K562 (cell line): ENCODE results near the gene CRABP2. TPM values are rescaled to one million over a fixed set of nuclear protein-coding genes. Genes with fewer than 3 reads are reported as not detected.

ENCODE experiments used
- ATAC-seq: fragments of 200-7000 bp; cut with Tn5 transposase; 3 replicates; pipeline ENCODE4 v1.9.1; 2020; ENCODE audit warnings: moderate library complexity
- BruUV-seq: library from RNA; stranded (reverse); fragments of 400-500 nt; replicated peaks from 2 replicates; lab custom pipeline; 2021; lab: Mats Ljungman, UMichigan
- CTCF ChIA-PET: fragments of 300-600 bp; formaldehyde crosslinking; extraction: SDS; loops from one replicate; lab custom pipeline; 2021; ENCODE audit warnings: low intra/inter-chr PET ratio; lab: Yijun Ruan, JAX
- POLR2A ChIA-PET: fragments of 300-600, 350-650 bp; sonication (Branson Sonifier 250); formaldehyde crosslinking; extraction: SDS; loops from one replicate; lab custom pipeline; 2021; ENCODE audit warnings: antibody characterized with exemption, inconsistent platforms; lab: Yijun Ruan, JAX
- DNase-seq, 4 experiments: peaks; one replicate each; pipeline versions ENCODE4 v3.0.0 to v3.0.0-alpha.2; 2011 to 2018; ENCODE audit warnings: low spot score in 3 of 4, mixed read lengths in 3 of 4; ENCODE audit errors: extremely low read depth in 1 of 4
- FAIRE-seq: peaks from 2 replicates; lab custom pipeline; 2011; peaks lifted over from hg19 to GRCh38; lab: Jason Lieb, UNC
- H2AFZ ChIP-seq: 2 replicates; pipeline ENCODE4 v1.6.0; 2011; ENCODE audit warnings: low read depth, low read length, control low read depth, inconsistent platforms
- H3K27ac ChIP-seq: fragments of 200-600 bp; 3 replicates; pipeline ENCODE4 v1.8.0; 2011; ENCODE audit warnings: low read depth, mild to moderate bottlenecking, control low read depth, inconsistent platforms, low read length, moderate library complexity, mixed read lengths; ENCODE audit errors: extremely low read depth
- H3K27me3 ChIP-seq, 2 experiments: fragments of 300-600 bp in 1 of 2; 2 replicates in 1 of 2; 3 replicates in 1 of 2; pipeline versions ENCODE4 v1.6.0 to v1.8.0; 2011; ENCODE audit warnings: inconsistent platforms in 2 of 2, low read length in 2 of 2, mild to moderate bottlenecking in 1 of 2, mixed read lengths in 1 of 2, moderate library complexity in 1 of 2; ENCODE audit not compliant: control insufficient read depth in 2 of 2, insufficient read depth in 2 of 2
- H3K36me3 ChIP-seq: fragments of 300-600 bp; 3 replicates; pipeline ENCODE4 v1.8.0; 2011; ENCODE audit warnings: mild to moderate bottlenecking, low read length, inconsistent platforms; ENCODE audit not compliant: control insufficient read depth, insufficient read depth
- H3K4me1 ChIP-seq, 2 experiments: fragments of 200-600 bp in 1 of 2; replicated peaks in 1 of 2; 2 replicates in 1 of 2; 3 replicates in 1 of 2; pipeline versions ENCODE4 v1.5.1 to v1.8.0; 2011; ENCODE audit warnings: inconsistent platforms in 2 of 2, low read length in 2 of 2, mild to moderate bottlenecking in 1 of 2, mixed read lengths in 1 of 2, moderate library complexity in 1 of 2; ENCODE audit not compliant: control insufficient read depth in 2 of 2, insufficient read depth in 2 of 2
- H3K4me2 ChIP-seq: 2 replicates; pipeline ENCODE4 v1.6.1; 2011; ENCODE audit warnings: low read length, control low read depth, inconsistent platforms, mixed read lengths; ENCODE audit not compliant: insufficient read depth
- H3K4me3 ChIP-seq: fragments of 200-600 bp; sonication (generic), shearing (Covaris generic); 2 replicates; pipeline ENCODE4 v1.5.1; 2016; ENCODE audit warnings: control low read depth, inconsistent platforms
- H3K79me2 ChIP-seq: fragments of 200-600 bp; 3 replicates; pipeline ENCODE4 v1.8.0; 2011; ENCODE audit warnings: low read length, inconsistent platforms; ENCODE audit not compliant: control insufficient read depth, insufficient read depth
- H3K9ac ChIP-seq, 2 experiments: 2 replicates each; pipeline versions ENCODE4 v1.6.0 to v1.6.1; 2011; ENCODE audit warnings: low read depth in 2 of 2, low read length in 2 of 2, control low read depth in 1 of 2, inconsistent platforms in 1 of 2, mild to moderate bottlenecking in 1 of 2, mixed read lengths in 1 of 2; ENCODE audit not compliant: insufficient read depth in 1 of 2
- H3K9me1 ChIP-seq: one replicate; pipeline ENCODE4 v1.6.0; 2011; ENCODE audit warnings: inconsistent platforms, mild to moderate bottlenecking, low read length, moderate library complexity; ENCODE audit not compliant: control insufficient read depth, insufficient read depth
- H3K9me3 ChIP-seq: replicated peaks from 2 replicates; pipeline ENCODE4 v1.5.1; 2011; ENCODE audit warnings: low read depth, low read length, inconsistent platforms; ENCODE audit not compliant: control insufficient read depth, insufficient read depth
- H4K20me1 ChIP-seq: replicated peaks from 2 replicates; pipeline ENCODE4 v1.6.1; 2011; ENCODE audit warnings: low read length, inconsistent platforms, mixed read lengths; ENCODE audit not compliant: control insufficient read depth, insufficient read depth
- ELF2 ChIP-seq: fragments of 250-450 bp; sonication (Bioruptor Pico); IDR thresholded peaks from 2 replicates; pipeline ENCODE4 v1.5.0; 2021; ENCODE audit warnings: mild to moderate bottlenecking
- HEY1 ChIP-seq: fragments of 250-450 bp; sonication (Bioruptor Pico); IDR thresholded peaks from 2 replicates; pipeline ENCODE4 v1.5.0; 2020; ENCODE audit warnings: mild to moderate bottlenecking, moderate library complexity, borderline replicate concordance
- LEF1 ChIP-seq: fragments of 450-650 bp; IDR thresholded peaks from 2 replicates; pipeline ENCODE4 v1.6.1; 2016; ENCODE audit warnings: mild to moderate bottlenecking
- MAZ ChIP-seq, 2 experiments: fragments of 450-650 bp in 1 of 2; sonication (generic) in 1 of 2; formaldehyde crosslinking; IDR thresholded peaks in 1 of 2; conservative IDR thresholded peaks in 1 of 2; 2 replicates each; pipeline versions ENCODE4 v1.4.0 to v1.5.0; 2020; ENCODE audit warnings: mild to moderate bottlenecking in 1 of 2, missing genetic modification reagents in 1 of 2
- PHB2 ChIP-seq: fragments of 450-650 bp; IDR thresholded peaks from 2 replicates; pipeline ENCODE4 v1.6.1; 2017; ENCODE audit warnings: low read depth
- SOX6 ChIP-seq: fragments of 450-650 bp; IDR thresholded peaks from 2 replicates; pipeline ENCODE4 v1.6.1; 2014; ENCODE audit warnings: mild to moderate bottlenecking
- SRF ChIP-seq, 2 experiments: fragments of 250-450, 450-650 bp in 1 of 2; sonication (Bioruptor Pico) in 1 of 2; sonication (generic) in 1 of 2; formaldehyde crosslinking; IDR thresholded peaks; 2 replicates each; pipeline versions ENCODE4 v1.5.0 to v1.5.1; 2020 to 2022; ENCODE audit warnings: mild to moderate bottlenecking in 1 of 2, missing genetic modification reagents in 1 of 2
- SRSF7 ChIP-seq: fragments of 200-400 bp; formaldehyde crosslinking; optimal IDR thresholded peaks from 2 replicates; pipeline ENCODE3; 2017; ENCODE audit warnings: mild to moderate bottlenecking, low read depth, low read length
- TCFL5 ChIP-seq: fragments of 250-450 bp; sonication (Bioruptor Pico); conservative IDR thresholded peaks from 2 replicates; pipeline ENCODE4 v1.6.1; 2021; ENCODE audit warnings: mild to moderate bottlenecking, moderate library complexity, matching md5 sums
- TFAM ChIP-seq: fragments of 250-450 bp; sonication (Bioruptor Pico); conservative IDR thresholded peaks from 2 replicates; pipeline ENCODE4 v1.5.0; 2021; ENCODE audit warnings: mild to moderate bottlenecking, moderate library complexity
- ZNF124 ChIP-seq: sonication (generic); formaldehyde crosslinking; IDR thresholded peaks from 2 replicates; pipeline ENCODE4 v1.8.1; 2022; ENCODE audit warnings: missing genetic modification reagents
- ZNF347 ChIP-seq: fragments of 450-650 bp; formaldehyde crosslinking; IDR thresholded peaks from 2 replicates; pipeline ENCODE4 v1.4.0; 2020; ENCODE audit warnings: low read depth, mild to moderate bottlenecking, moderate library complexity
- WGBS: fragments of 100-300 bp; shearing (Covaris generic); methylation state at CpG from one replicate; pipeline ENCODE4 v1.1.6; 2016; ENCODE audit warnings: low coverage, mixed read lengths; ENCODE audit not compliant: insufficient coverage; ENCODE audit errors: missing lambda C conversion rate; 5-methylcytosine and 5-hydroxymethylcytosine counted together
- in situ Hi-C: fragments of 300-500 bp; cut with MboI; formaldehyde crosslinking; loops from 4 replicates; pipeline ENCODE4 v1.15.0; 2018; ENCODE audit warnings: inconsistent platforms, mixed read lengths
- intact Hi-C: fragments of 100-400 bp; cut with micrococcal nuclease; formaldehyde crosslinking; loops from 2 replicates; pipeline ENCODE4 v1.14.2; 2022
- polyA plus RNA-seq, 8 experiments: library from polyadenylated mRNA; depleted of rRNA in 4 of 8; stranded (reverse) in 5 of 8; unstranded in 3 of 8; fragments of >200 nt; fragmentation: Nextera tagmentation in 2 of 8; fragmentation: Illumina TruSeq in 1 of 8; extraction: Ambion mirVana in 2 of 8; extraction: Trizol in 1 of 8; gene quantifications; 2 replicates each; pipeline versions ENCODE4 v1.2.1 to v1.2.3, GENCODE V29; 2011 to 2014; ENCODE audit warnings: inconsistent platforms in 1 of 8, missing spikeins in 1 of 8
- total RNA-seq, 7 experiments: library from RNA; depleted of rRNA in 6 of 7; stranded (reverse); fragments of >200 nt in 6 of 7; fragmentation: Illumina TruSeq in 2 of 7; extraction: Trizol in 2 of 7; gene quantifications; 2 replicates each; pipeline versions ENCODE4 v1.2.1 to v1.2.3, GENCODE V29; 2011 to 2021; ENCODE audit warnings: low replicate concordance in 1 of 7
- TF ChIP-seq, protein P1 (sequence below): fragments of 450-650 bp; formaldehyde crosslinking; IDR thresholded peaks from 2 replicates; pipeline ENCODE4 v1.4.0; 2022; ENCODE audit warnings: missing genetic modification characterization
- TF ChIP-seq, protein P2 (sequence below): sonication (generic); formaldehyde crosslinking; IDR thresholded peaks from 2 replicates; pipeline ENCODE4 v1.5.0; 2020; ENCODE audit warnings: missing genetic modification reagents
- TF ChIP-seq, protein P3 (sequence below): fragments of 450-650 bp; IDR thresholded peaks from one replicate; pipeline ENCODE4 v1.6.1; 2018; ENCODE audit warnings: mild to moderate bottlenecking, moderate library complexity; ENCODE audit not compliant: partially characterized antibody
- TF ChIP-seq, protein P4 (sequence below): sonication (generic); formaldehyde crosslinking; IDR thresholded peaks from 2 replicates; pipeline ENCODE4 v1.8.1; 2022; ENCODE audit warnings: missing genetic modification reagents
- TF ChIP-seq, protein P5 (sequence below): IDR thresholded peaks from 2 replicates; pipeline ENCODE4 v1.6.1; 2011; ENCODE audit not compliant: insufficient read length; ENCODE audit errors: extremely low read depth

CRABP2 gene
- total and polyA plus RNA-seq, 9 of the 15 experiments (the other 6 are each of a cell fraction or from before 2014, with no cell fraction given) = 0.30 to 2.5 (median 0.82) TPM

DNA sequence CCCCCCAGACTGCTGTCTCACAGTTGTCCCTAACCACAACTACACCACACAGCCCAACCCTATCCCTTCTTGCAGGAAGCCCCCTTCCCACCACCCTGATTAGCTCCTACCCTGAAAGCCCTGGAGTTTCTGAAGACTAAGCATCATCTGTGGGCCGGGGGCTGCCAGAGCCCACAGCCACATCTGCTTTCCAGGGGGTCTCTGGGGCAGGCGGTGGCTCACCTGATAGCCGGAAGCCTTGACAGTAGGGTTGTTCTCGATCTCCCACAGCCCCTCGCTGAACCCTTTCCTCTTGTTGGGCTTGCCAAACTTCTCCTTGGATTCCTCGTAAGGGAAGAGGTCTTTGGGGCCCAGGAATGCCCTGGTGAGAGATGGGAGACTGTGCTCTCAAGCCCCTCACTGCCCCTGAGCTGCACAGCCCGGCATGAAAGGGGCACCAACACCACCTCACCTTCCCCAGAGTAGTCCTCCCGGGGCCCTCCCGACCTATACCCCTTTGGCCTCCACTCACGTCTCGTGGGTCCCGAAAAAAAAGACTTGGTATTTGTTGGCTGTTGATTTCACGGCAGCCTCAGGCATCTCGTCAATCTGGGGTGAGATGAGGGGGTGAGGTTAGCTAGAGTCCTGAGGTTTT lies 39.5 kb upstream of the CRABP2 start:
- Histone ChIP-seq H3K9ac (peak overlapping the region in 1 of 2 experiments; percentile 59; a peak in 2 of 4 replicates), H3K4me2 (no peak overlapping the region), H3K27ac (peak overlapping the region; percentile 97; the same call in 2 of the 3 replicates), H3K9me1 (no peaks in the 10 kb centered on the region), H3K4me3 (no peak overlapping the region), H3K9me3 (no peaks in the 10 kb centered on the region), H3K4me1 (peaks cover 46 to 50% of the 10 kb centered on the region in 2 experiments), H3K79me2 (peaks cover 70% of the 10 kb centered on the region), H4K20me1 (peaks cover 26% of the 10 kb centered on the region), H3K27me3 (no peaks in the 10 kb centered on the region), H3K36me3 (peaks cover 77% of the 10 kb centered on the region), H2AFZ (no peak overlapping the region)
- no peak for ATAC-seq
- intact Hi-C loops = no loop called here
- in situ Hi-C loops = loop anchor here (25.0 kb wide), 1 partner anchor 1433 kb away; the partner anchor contains the start of genes FDPS, PKLR and RUSC1
- no TSS peak for BruUV-seq
- WGBS = 93% methylated on average over 13 of the region's 14 CpGs
- no peak for DNase-seq
- POLR2A ChIA-PET = interaction anchor here (0.8 to 1.3 kb wide), 2 partner anchors 17 to 23 kb away, joined by 3 to 5 read pairs; partner anchors contain the start of genes ISG20L2, METTL25B and PRCC
- CTCF ChIA-PET = no interaction called here
- FAIRE-seq = no peak
- no peak for TF ChIP-seq ZNF124 (CRISPR knock-in tag)
- TF ChIP-seq TCFL5 (CRISPR knock-in tag) = no peak
- no peak for TF ChIP-seq PHB2
- TF ChIP-seq SRF (CRISPR knock-in tag; IDR thresholded peaks at IDR 0.05) = no peak
- TF ChIP-seq TFAM (CRISPR knock-in tag) = no peak
- TF ChIP-seq, protein P1, sequence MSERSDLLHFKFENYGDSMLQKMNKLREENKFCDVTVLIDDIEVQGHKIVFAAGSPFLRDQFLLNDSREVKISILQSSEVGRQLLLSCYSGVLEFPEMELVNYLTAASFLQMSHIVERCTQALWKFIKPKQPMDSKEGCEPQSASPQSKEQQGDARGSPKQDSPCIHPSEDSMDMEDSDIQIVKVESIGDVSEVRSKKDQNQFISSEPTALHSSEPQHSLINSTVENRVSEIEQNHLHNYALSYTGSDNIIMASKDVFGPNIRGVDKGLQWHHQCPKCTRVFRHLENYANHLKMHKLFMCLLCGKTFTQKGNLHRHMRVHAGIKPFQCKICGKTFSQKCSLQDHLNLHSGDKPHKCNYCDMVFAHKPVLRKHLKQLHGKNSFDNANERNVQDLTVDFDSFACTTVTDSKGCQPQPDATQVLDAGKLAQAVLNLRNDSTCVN (CRISPR knock-in tag) = no peak
- TF ChIP-seq, protein P2, sequence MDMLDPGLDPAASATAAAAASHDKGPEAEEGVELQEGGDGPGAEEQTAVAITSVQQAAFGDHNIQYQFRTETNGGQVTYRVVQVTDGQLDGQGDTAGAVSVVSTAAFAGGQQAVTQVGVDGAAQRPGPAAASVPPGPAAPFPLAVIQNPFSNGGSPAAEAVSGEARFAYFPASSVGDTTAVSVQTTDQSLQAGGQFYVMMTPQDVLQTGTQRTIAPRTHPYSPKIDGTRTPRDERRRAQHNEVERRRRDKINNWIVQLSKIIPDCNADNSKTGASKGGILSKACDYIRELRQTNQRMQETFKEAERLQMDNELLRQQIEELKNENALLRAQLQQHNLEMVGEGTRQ (CRISPR knock-in tag) = no peak
- TF ChIP-seq HEY1 = no peak
- TF ChIP-seq ELF2 = no peak
- no peak for TF ChIP-seq SRSF7
- no peak for TF ChIP-seq MAZ (CRISPR knock-in tag; conservative IDR thresholded peaks at IDR 0.05 in 1 of 2, IDR thresholded peaks at IDR 0.05 in 1 of 2)
- TF ChIP-seq, protein P3, sequence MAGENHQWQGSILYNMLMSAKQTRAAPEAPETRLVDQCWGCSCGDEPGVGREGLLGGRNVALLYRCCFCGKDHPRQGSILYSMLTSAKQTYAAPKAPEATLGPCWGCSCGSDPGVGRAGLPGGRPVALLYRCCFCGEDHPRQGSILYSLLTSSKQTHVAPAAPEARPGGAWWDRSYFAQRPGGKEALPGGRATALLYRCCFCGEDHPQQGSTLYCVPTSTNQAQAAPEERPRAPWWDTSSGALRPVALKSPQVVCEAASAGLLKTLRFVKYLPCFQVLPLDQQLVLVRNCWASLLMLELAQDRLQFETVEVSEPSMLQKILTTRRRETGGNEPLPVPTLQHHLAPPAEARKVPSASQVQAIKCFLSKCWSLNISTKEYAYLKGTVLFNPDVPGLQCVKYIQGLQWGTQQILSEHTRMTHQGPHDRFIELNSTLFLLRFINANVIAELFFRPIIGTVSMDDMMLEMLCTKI = no peak
- TF ChIP-seq ZNF347 (CRISPR knock-in tag) = no peak
- TF ChIP-seq, protein P4, sequence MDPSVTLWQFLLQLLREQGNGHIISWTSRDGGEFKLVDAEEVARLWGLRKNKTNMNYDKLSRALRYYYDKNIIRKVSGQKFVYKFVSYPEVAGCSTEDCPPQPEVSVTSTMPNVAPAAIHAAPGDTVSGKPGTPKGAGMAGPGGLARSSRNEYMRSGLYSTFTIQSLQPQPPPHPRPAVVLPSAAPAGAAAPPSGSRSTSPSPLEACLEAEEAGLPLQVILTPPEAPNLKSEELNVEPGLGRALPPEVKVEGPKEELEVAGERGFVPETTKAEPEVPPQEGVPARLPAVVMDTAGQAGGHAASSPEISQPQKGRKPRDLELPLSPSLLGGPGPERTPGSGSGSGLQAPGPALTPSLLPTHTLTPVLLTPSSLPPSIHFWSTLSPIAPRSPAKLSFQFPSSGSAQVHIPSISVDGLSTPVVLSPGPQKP (CRISPR knock-in tag) = no peak
- TF ChIP-seq, protein P5, sequence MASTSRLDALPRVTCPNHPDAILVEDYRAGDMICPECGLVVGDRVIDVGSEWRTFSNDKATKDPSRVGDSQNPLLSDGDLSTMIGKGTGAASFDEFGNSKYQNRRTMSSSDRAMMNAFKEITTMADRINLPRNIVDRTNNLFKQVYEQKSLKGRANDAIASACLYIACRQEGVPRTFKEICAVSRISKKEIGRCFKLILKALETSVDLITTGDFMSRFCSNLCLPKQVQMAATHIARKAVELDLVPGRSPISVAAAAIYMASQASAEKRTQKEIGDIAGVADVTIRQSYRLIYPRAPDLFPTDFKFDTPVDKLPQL = no peak
- TF ChIP-seq SOX6 = no peak
- TF ChIP-seq LEF1 = no peak
